ENCODE measurements around the gene PAIP1.
"Not testable (repeated sequence)": the region's sequence is repeated elsewhere in the genome, so short reads cannot be mapped to it uniquely, and the experiment has no call there.

Gene PAIP1

DNA sequence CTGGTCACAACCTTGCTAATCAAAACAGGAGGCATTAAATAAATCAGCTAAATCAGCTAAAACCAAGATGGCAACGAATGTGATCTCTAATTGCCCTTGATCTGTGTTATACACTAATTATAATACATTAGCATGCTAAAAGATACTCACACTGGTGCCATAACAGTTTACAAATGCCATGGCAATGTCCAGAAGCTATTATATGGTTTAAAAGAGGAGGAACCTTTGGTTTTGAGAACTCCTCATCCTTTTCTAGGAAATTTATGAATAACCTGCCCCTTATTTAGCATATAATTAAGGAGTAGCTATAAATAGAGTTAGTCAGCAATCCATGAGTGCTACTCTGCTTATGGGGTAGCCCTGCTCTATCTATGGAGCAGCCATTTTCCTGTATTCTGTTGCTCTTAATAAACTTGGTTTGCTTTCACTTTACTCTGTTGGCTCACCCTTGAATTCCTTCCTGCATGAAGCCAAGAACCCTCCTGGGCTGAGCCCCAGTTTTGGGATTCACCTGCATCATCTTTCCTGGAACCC lies 27.4 kb upstream of the PAIP1 start:
- Histone ChIP-seq H3K9me3 (no peaks in the 10 kb centered on the region), H3K4me1 (peaks cover 4% of the 10 kb centered on the region; the same call in 1 of the 2 replicates), H3K27me3 (no peaks in the 10 kb centered on the region), H3K36me3 (no peaks in the 10 kb centered on the region; the same call in 1 of the 2 replicates), H3K4me3 (ENCODE audit: low read depth, low read length) (no peak overlapping the region)
- TF ChIP-seq, protein P1, sequence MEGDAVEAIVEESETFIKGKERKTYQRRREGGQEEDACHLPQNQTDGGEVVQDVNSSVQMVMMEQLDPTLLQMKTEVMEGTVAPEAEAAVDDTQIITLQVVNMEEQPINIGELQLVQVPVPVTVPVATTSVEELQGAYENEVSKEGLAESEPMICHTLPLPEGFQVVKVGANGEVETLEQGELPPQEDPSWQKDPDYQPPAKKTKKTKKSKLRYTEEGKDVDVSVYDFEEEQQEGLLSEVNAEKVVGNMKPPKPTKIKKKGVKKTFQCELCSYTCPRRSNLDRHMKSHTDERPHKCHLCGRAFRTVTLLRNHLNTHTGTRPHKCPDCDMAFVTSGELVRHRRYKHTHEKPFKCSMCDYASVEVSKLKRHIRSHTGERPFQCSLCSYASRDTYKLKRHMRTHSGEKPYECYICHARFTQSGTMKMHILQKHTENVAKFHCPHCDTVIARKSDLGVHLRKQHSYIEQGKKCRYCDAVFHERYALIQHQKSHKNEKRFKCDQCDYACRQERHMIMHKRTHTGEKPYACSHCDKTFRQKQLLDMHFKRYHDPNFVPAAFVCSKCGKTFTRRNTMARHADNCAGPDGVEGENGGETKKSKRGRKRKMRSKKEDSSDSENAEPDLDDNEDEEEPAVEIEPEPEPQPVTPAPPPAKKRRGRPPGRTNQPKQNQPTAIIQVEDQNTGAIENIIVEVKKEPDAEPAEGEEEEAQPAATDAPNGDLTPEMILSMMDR (IDR thresholded peaks at IDR 0.05; ENCODE audit: low read depth, low read length): no peak
- no peak for DNase-seq

DNA sequence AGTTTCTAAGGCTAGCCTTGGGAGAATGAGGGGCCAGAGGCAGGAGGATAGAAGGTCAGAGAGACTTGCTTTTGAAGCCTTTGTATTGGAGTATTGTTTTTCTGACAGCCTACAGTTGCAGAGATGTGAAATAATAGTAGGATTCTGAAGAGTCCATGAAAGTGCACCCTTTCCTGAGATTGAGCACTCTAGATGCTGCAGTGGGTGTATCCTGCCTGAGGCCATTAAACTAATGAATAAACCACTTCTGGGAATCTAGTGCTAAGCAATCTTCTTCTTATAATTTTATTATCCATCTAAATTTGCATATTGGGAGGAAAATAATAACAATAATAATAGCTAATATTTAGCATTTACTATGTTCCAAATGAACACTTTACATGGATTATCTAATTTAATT lies 26.8 kb upstream of the PAIP1 start:
- peaks cover 4% of the 10 kb centered on the region; the same call in 1 of the 2 replicates for H3K4me1 ChIP-seq
- TF ChIP-seq, protein P1 (IDR thresholded peaks at IDR 0.05; ENCODE audit: low read depth, low read length): no peak
- no peak for DNase-seq
- H3K9me3 ChIP-seq: no peaks in the 10 kb centered on the region
- no peaks in the 10 kb centered on the region for H3K27me3 ChIP-seq
- H3K36me3 ChIP-seq: no peaks in the 10 kb centered on the region; the same call in 1 of the 2 replicates
- no peak overlapping the region for H3K4me3 ChIP-seq (ENCODE audit: low read depth, low read length)

DNA sequence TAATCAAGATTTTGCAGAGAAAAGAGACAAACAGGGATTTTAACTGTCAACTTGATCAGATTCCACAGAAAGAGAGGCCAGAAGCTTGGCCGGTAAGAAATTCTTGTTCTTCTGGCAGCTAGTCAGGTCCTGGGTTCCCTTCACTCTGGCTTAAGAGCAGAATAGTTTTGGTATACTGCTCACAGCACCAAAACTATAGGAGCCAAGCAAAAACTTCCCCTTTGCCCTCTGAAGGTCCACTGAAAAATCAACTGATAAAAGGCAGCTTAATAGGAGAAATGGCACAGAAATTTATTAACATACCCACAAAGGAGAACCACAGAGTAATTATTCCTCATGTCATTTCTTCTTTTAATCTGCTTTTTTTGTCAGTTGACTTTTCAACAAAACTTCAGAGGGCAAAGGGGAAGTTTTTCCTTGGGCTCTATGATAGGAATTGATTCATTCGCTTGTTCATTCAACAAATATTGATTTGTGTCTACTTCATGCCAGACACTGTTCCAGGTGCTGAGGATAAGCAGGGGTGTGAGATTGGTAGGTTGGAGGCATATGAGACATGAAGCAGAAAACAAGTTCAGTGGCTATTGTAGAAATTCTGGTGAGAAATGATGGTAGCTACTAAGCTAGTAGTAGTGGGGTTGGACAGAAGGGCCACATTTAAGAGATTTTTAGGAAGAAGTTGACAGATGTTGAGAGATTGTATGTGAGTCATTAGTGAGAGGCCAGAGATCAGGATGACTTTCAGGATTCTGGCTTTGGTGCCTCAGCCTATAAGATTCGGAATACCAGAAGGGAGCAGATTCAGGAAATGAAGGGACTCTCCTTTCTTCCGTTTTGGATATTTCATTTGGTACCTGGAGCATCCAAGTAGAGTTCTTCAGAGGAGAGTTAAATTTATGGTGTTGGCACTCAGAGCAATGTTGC lies 25.5 kb upstream of the PAIP1 start:
- no peaks in the 10 kb centered on the region for H3K9me3 ChIP-seq
- no peaks in the 10 kb centered on the region; the same call in 1 of the 2 replicates for H3K36me3 ChIP-seq
- H3K27me3 ChIP-seq: no peaks in the 10 kb centered on the region
- TF ChIP-seq, protein P1 (IDR thresholded peaks at IDR 0.05; ENCODE audit: low read depth, low read length): no peak
- H3K4me3 ChIP-seq (ENCODE audit: low read depth, low read length): no peak overlapping the region
- H3K4me1 ChIP-seq: peaks cover 4% of the 10 kb centered on the region; the same call in 1 of the 2 replicates
- DNase-seq: no peak

DNA sequence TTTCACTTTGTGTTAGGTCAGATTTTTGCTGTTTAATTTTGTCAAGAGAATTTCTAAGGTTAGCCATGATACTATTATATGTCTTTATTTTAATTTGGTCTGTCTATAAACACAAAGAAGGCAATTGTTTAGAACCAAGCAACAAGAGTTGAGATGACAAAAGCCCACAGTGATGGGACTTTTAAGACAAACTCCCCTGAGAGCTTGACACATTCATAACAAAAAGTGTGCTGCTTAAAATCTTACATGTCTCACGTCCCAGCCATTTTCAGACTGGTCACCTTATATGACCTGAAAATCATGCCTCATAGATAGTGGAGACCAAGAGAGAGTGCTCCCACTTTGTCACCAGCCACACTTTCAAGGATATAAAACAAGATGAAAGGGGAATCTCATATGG lies 24.5 kb upstream of the PAIP1 start:
- TF ChIP-seq, protein P1 (IDR thresholded peaks at IDR 0.05; ENCODE audit: low read depth, low read length): no peak
- no peaks in the 10 kb centered on the region; the same call in 1 of the 2 replicates for H3K36me3 ChIP-seq
- no peak for DNase-seq
- no peaks in the 10 kb centered on the region for H3K27me3 ChIP-seq
- H3K9me3 ChIP-seq: no peaks in the 10 kb centered on the region
- H3K4me1 ChIP-seq: peaks cover 4% of the 10 kb centered on the region; the same call in 1 of the 2 replicates
- no peak overlapping the region for H3K4me3 ChIP-seq (ENCODE audit: low read depth, low read length)

DNA sequence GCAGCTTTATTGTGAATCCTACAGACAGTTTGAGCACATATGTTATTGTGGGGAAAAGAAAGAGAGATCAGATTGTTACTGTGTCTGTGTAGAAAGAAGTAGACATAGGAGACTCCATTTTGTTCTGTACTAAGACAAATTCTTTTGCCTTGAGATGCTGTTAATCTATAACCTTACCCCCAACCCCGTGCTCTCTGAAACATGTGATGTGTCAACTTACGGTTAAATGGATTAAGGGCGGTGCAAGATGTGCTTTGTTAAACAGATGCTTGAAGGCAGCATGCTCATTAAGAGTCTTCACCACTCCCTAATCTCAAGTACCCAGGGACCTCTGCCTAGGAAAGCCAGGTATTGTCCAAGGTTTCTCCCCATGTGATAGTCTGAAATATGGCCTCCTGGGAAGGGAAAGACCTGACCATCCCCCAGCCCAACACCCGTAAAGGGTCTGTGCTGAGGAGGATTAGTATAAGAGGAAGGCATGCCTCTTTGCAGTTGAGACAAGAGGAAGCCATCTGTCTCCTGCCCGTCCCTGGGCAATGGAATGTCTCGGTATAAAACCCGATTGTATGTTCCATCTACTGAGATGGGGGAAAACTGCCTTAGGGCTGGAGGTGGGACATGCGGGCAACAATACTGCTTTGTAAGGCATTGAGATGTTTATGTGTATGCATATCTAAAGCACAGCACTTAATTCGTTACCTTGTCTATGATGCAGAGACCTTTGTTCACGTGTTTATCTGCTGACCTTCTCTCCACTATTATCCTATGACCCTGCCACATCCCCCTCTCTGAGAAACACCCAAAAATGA lies 23.7 kb upstream of the PAIP1 start:
- H3K27me3 ChIP-seq; H3K4me3 ChIP-seq (ENCODE audit: low read depth, low read length); DNase-seq; H3K9me3 ChIP-seq; H3K36me3 ChIP-seq; H3K4me1 ChIP-seq: not testable (repeated sequence)

DNA sequence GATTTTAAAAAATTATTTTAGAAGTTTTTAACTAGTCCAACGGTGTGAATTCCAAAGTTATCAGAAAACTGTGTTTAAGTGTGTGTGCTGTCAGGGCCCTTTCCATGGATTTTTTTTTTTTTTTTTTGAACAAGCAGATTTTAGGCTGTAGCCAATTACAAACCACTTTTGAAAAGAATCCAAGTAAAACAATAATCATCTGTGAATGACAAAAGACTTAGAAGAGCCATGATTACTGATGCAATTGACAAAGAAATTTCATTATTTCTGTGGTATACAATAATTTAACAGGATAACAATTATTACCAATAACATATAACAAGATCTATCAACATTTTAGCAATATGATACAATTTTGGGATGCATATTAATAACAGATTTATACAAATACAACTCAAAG lies 16.2 kb upstream of the PAIP1 start:
- Histone ChIP-seq H3K9me3 (no peaks in the 10 kb centered on the region), H3K27me3 (no peaks in the 10 kb centered on the region), H3K4me3 (ENCODE audit: low read depth, low read length) (no peak overlapping the region), H3K4me1 (no peaks in the 10 kb centered on the region), H3K36me3 (peaks cover 4% of the 10 kb centered on the region)
- TF ChIP-seq, protein P1 (IDR thresholded peaks at IDR 0.05; ENCODE audit: low read depth, low read length): no peak
- no peak for DNase-seq
